HFF-Myc (cell line): ENCODE measurements around the gene TBCD.
A peak's percentile ranks its signal among the peaks of the same experiment; 100 is the strongest.
"Not testable (repeated sequence)": the region's sequence is repeated elsewhere in the genome, so short reads cannot be mapped to it uniquely, and the experiment has no call there.

ENCODE experiments used
- DNase-seq: peaks from one replicate; pipeline ENCODE4 v3.0.0-alpha.2; 2011; ENCODE audit warnings: low read depth; ENCODE audit errors: extremely low read depth
- H3K4me3 ChIP-seq: replicated peaks from 2 replicates; pipeline ENCODE4 v1.5.1; 2011; ENCODE audit warnings: low read depth, mild to moderate bottlenecking, control low read depth, low read length
- CTCF ChIP-seq: IDR thresholded peaks from 2 replicates; pipeline ENCODE4 v1.5.1; 2012; ENCODE audit warnings: mild to moderate bottlenecking, low read depth, low read length, control low read depth; ENCODE audit errors: missing control alignments

The TBCD gene

GRCh38 chr17:82960419-82961271 is 208.8 kb downstream of the TBCD start:
- no peak for DNase-seq
- H3K4me3 ChIP-seq, result no peak overlapping the region
- TF ChIP-seq CTCF, result no peak

GRCh38 chr17:82961366-82962162 is 209.7 kb downstream of the TBCD start:
- TF ChIP-seq CTCF, result no peak
- no peak for DNase-seq

GRCh38 chr17:82962163-82962720 is 210.4 kb downstream of the TBCD start:
- no peak for TF ChIP-seq CTCF
- H3K4me3 ChIP-seq, result no peak overlapping the region
- DNase-seq, result no peak

More at GRCh38 chr17:82961366-82962162, 209.7 kb downstream of the TBCD start:
- H3K4me3 ChIP-seq, result no peak overlapping the region

- peak; percentile 51 for DNase-seq
- peak; percentile 84 for TF ChIP-seq CTCF
- H3K4me3 ChIP-seq, result no peak overlapping the region; the same call in 1 of the 2 replicates
Observed at GRCh38 chr17:82963104-82963950, 211.5 kb downstream of the TBCD start.

GRCh38 chr17:82964451-82964850 is 212.6 kb downstream of the TBCD start:
- DNase-seq, H3K4me3 ChIP-seq: not testable (repeated sequence)

- TF ChIP-seq CTCF, result no peak
- DNase-seq, result no peak
- no peak overlapping the region for H3K4me3 ChIP-seq
Observed at GRCh38 chr17:82964851-82965341, 213.0 kb downstream of the TBCD start.
